GM12891 (cell line): ENCODE results near the gene SEC23B.

Experiments
- PAX5 ChIP-seq: IDR thresholded peaks from 2 replicates; pipeline ENCODE4 v1.6.1; 2011; ENCODE audit warnings: low read length, moderate library complexity, mild to moderate bottlenecking; ENCODE audit not compliant: insufficient read depth, severe bottlenecking
- POLR2A ChIP-seq: IDR thresholded peaks from 2 replicates; pipeline ENCODE4 v1.6.1; 2011; ENCODE audit warnings: low read depth, low read length, control low read depth
- POLR2AphosphoS5 ChIP-seq: IDR thresholded peaks from 2 replicates; pipeline ENCODE4 v1.6.1; 2011; ENCODE audit warnings: low read depth, low read length, control low read depth
- TAF1 ChIP-seq: IDR thresholded peaks from 2 replicates; pipeline ENCODE4 v1.6.1; 2011; ENCODE audit warnings: low read depth, low read length, control low read depth

DNA sequence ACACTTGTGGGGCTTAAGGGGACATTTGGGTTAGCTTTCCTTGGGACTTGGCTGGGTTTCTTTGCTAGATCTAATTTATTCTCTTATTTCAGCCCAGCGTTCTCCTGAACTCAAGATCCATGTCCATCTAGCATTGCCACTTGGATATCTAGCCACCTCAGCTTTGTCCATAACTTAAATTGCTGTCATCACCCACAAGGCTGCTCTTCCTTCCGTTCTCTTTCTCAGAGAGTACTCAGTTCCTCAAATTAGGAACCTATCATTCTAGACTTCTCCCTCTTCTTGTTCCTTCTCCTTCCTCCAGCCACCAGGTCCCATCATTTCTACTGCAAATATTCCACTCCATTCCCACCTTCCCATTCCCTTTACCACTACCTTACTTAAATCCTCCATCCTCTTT, 63.8 kb downstream of the SEC23B start:
- TF ChIP-seq POLR2A (no peak), TAF1 (no peak), POLR2AphosphoS5 (no peak), PAX5 (no peak)
